Bladder microvascular endothelial cell (primary cell): ENCODE results near the gene DCAF12L1. TPM values are rescaled to one million over a fixed set of nuclear protein-coding genes. Genes with fewer than 3 reads are reported as not detected.

Experiments used
- total RNA-seq: library from RNA; depleted of rRNA; stranded (reverse); fragments of >200 nt; gene quantifications from 2 replicates; pipeline ENCODE4 v1.2.3, GENCODE V29; 2014

Gene DCAF12L1
- 0.13 and 0.16 TPM in 2 replicates for total RNA-seq

DNA sequence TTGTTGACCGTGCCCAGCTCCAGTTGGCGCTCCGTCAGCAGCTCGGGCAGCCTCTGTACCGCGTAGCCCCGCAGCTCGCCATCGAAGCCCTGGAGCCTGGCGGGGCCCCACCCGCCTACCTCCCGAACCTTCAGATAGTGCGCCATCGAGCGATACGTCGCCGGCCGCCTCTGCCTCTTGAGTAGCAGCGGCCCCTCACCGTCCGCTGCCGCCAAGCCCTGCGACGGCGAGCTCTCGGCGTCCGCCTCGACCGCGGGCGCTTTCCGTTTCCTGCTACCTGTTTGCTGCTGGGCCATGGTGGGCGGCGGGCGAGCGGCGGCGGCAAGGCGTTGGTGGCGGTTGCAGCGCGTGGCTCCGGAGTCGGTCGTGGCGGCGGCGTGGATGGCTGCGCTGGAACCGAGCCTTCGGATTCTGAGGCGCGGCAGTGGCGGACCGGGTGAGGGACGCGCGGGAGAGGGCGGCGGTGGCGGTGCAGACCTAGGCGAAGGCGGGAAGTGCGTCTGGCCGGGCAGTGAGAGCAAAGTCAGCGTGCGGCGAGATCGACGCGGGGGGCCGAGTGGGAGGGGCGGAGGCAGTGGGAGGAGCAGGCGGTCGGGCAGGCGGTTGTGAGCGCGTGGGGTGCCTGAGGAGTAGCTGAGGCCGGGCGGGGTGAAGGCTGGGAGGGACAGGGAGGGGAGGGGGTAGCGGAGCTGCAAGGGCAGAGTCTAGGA lies at the start of gene DCAF12L1:
Gene DCAF12L1, minus strand, starts transcription at position 502 of the 710 bp plus-strand sequence. Its CDS starts 206 bp downstream, at position 296.

